Fibroblast of lung (primary cell): ENCODE measurements around the gene DNAL4. TPM values are rescaled to one million over a fixed set of nuclear protein-coding genes. Genes with fewer than 3 reads are reported as not detected.

Experiments
- DNase-seq, 2 donors: peaks; one replicate each; pipeline versions ENCODE4 v3.0.0 to v3.0.0-alpha.2; 2010; ENCODE audit warnings: low read depth in 2 of 2
- H2AFZ ChIP-seq: 2 replicates; pipeline ENCODE4 v1.5.1; 2012; ENCODE audit warnings: low read length, control low read depth, inconsistent platforms
- H3K27ac ChIP-seq: 2 replicates; pipeline ENCODE4 v1.5.1; 2011; ENCODE audit warnings: low read length, control low read depth; ENCODE audit not compliant: insufficient read depth
- H3K27me3 ChIP-seq: 2 replicates; pipeline ENCODE4 v1.5.1; 2011; ENCODE audit warnings: mild to moderate bottlenecking, low read length; ENCODE audit not compliant: control insufficient read depth, insufficient read depth
- H3K36me3 ChIP-seq: 2 replicates; pipeline ENCODE4 v1.5.1; 2011; ENCODE audit warnings: low read length; ENCODE audit not compliant: control insufficient read depth, insufficient read depth
- H3K4me1 ChIP-seq: 2 replicates; pipeline ENCODE4 v1.5.1; 2011; ENCODE audit warnings: low read length; ENCODE audit not compliant: control insufficient read depth, insufficient read depth; ENCODE audit errors: extremely low read depth
- H3K4me2 ChIP-seq: 2 replicates; pipeline ENCODE4 v1.5.1; 2011; ENCODE audit warnings: low read length, control low read depth; ENCODE audit not compliant: insufficient read depth; ENCODE audit errors: extremely low read depth
- H3K4me3 ChIP-seq, 4 experiments: fragments of 200-600 bp in 1 of 4; sonication (generic) in 1 of 4; replicated peaks in 1 of 4; 2 replicates each; pipeline ENCODE4 v1.5.1; 2011 to 2016; ENCODE audit warnings: low read length in 4 of 4, low read depth in 3 of 4, mild to moderate bottlenecking in 3 of 4, control low read depth in 2 of 4, inconsistent platforms in 1 of 4, mixed read lengths in 1 of 4; ENCODE audit not compliant: insufficient read depth in 1 of 4; ENCODE audit errors: control extremely low read depth in 1 of 4
- H3K79me2 ChIP-seq: 2 replicates; pipeline ENCODE4 v1.5.1; 2012; ENCODE audit warnings: mild to moderate bottlenecking, low read length, inconsistent platforms; ENCODE audit not compliant: control insufficient read depth, insufficient read depth
- H3K9ac ChIP-seq: 2 replicates; pipeline ENCODE4 v1.5.1; 2011; ENCODE audit warnings: mild to moderate bottlenecking, low read length, control low read depth; ENCODE audit not compliant: insufficient read depth
- H3K9me3 ChIP-seq: 2 replicates; pipeline ENCODE4 v1.5.1; 2012; ENCODE audit warnings: low read depth, low read length; ENCODE audit not compliant: control insufficient read depth, insufficient read depth
- H4K20me1 ChIP-seq: 2 replicates; pipeline ENCODE4 v1.5.1; 2011; ENCODE audit warnings: low read length; ENCODE audit not compliant: control insufficient read depth, insufficient read depth; ENCODE audit errors: extremely low read depth
- CTCF ChIP-seq, 2 donors: IDR thresholded peaks in 1 of 2; conservative IDR thresholded peaks in 1 of 2; 1 replicate in 1 of 2; 2 replicates in 1 of 2; pipeline ENCODE4 v1.5.1; 2011 to 2012; ENCODE audit warnings: low read length in 2 of 2, control low read depth in 1 of 2, inconsistent platforms in 1 of 2, low read depth in 1 of 2, mild to moderate bottlenecking in 1 of 2
- EZH2 ChIP-seq: IDR thresholded peaks from 2 replicates; pipeline ENCODE4 v1.5.1; 2012; ENCODE audit warnings: low read length, control low read depth, mild to moderate bottlenecking; ENCODE audit errors: missing control alignments
- polyA plus RNA-seq, 2 donors: library from polyadenylated mRNA; depleted of rRNA in 1 of 2; stranded (reverse) in 1 of 2; unstranded in 1 of 2; fragments of >200 nt; gene quantifications; 2 replicates each; pipeline ENCODE4 v1.2.1, GENCODE V29; 2011 to 2012; ENCODE audit warnings: missing spikeins in 1 of 2
- total RNA-seq: library from RNA; depleted of rRNA; stranded (reverse); fragments of >200 nt; gene quantifications from 2 replicates; pipeline ENCODE4 v1.2.1, GENCODE V29; 2014

DNAL4 gene
- total and polyA plus RNA-seq, 2 donors (not counting 1 experiment from before 2014, with no cell fraction given): 13.3 to 25.1 TPM

- H2AFZ ChIP-seq: no peak overlapping the region
- H3K4me1 ChIP-seq: no peaks in the 10 kb centered on the region
- no peaks in the 10 kb centered on the region for H3K27me3 ChIP-seq
- no peak overlapping the region for H3K4me2 ChIP-seq
- no peak overlapping the region for H3K9ac ChIP-seq
- no peaks in the 10 kb centered on the region for H3K36me3 ChIP-seq
- no peaks in the 10 kb centered on the region for H3K9me3 ChIP-seq
- no peak for DNase-seq
- no peak overlapping the region for H3K4me3 ChIP-seq
- H3K79me2 ChIP-seq: no peaks in the 10 kb centered on the region
- H3K27ac ChIP-seq: no peak overlapping the region
- TF ChIP-seq CTCF (conservative IDR thresholded peaks at IDR 0.05 in 1 of 2, IDR thresholded peaks at IDR 0.05 in 1 of 2; ENCODE audit: low read depth in 1 of 2, low read length in 2 of 2) (no peak), EZH2 (no peak)
- no peaks in the 10 kb centered on the region for H4K20me1 ChIP-seq
Measured at GRCh38 chr22:38832005-38832978, 38.3 kb upstream of the DNAL4 start.

GRCh38 chr22:38831166-38831945 is 37.4 kb upstream of the DNAL4 start:
- no peak overlapping the region for H3K4me2 ChIP-seq
- no peak overlapping the region for H3K4me3 ChIP-seq
- no peaks in the 10 kb centered on the region for H4K20me1 ChIP-seq
- H3K4me1 ChIP-seq: no peaks in the 10 kb centered on the region
- H3K9me3 ChIP-seq: no peaks in the 10 kb centered on the region
- no peaks in the 10 kb centered on the region for H3K79me2 ChIP-seq
- H3K9ac ChIP-seq: no peak overlapping the region
- no peaks in the 10 kb centered on the region for H3K27me3 ChIP-seq
- DNase-seq: peak; percentile 69 to 76
- no peak overlapping the region for H3K27ac ChIP-seq
- H3K36me3 ChIP-seq: no peaks in the 10 kb centered on the region
- H2AFZ ChIP-seq: no peak overlapping the region
- TF ChIP-seq EZH2 (no peak), CTCF (conservative IDR thresholded peaks at IDR 0.05 in 1 of 2, IDR thresholded peaks at IDR 0.05 in 1 of 2; ENCODE audit: low read depth in 1 of 2, low read length in 2 of 2) (no peak)

- Histone ChIP-seq H3K27ac (no peak overlapping the region), H3K4me1 (no peaks in the 10 kb centered on the region)
Measured at GRCh38 chr22:38830845-38831108, 36.8 kb upstream of the DNAL4 start.

More at GRCh38 chr22:38830845-38831108, 36.8 kb upstream of the DNAL4 start:
- Histone ChIP-seq H2AFZ (no peak overlapping the region), H3K4me2 (no peak overlapping the region), H3K4me3 (no peak overlapping the region), H4K20me1 (no peaks in the 10 kb centered on the region), H3K9me3 (no peaks in the 10 kb centered on the region), H3K36me3 (no peaks in the 10 kb centered on the region), H3K27me3 (no peaks in the 10 kb centered on the region), H3K79me2 (no peaks in the 10 kb centered on the region), H3K9ac (no peak overlapping the region)
- no peak for DNase-seq
- TF ChIP-seq CTCF (conservative IDR thresholded peaks at IDR 0.05 in 1 of 2, IDR thresholded peaks at IDR 0.05 in 1 of 2; ENCODE audit: low read depth in 1 of 2, low read length in 2 of 2) (no peak), EZH2 (no peak)
